ENCODE results near the gene DMPK.

Gene DMPK

DNA sequence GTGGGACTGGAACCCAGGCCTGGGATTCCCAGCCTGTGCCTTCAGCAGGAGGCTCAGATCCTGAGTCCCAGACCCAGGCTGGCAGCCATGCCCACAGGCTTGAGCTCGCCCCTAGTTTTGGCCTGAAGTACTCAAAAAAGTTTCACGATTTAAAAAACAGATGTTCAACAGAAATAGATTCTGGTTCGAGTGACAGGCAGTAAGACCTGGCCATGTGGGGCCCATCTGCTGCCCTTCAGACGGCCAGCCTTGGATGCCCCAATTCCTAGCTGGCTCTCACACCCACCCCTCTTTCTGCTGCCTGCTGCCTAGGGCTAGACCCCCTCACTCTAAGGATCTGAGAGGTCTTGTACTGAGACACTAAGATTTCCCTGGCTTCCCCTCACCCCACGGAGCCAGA is 2.8 kb upstream of the DMPK start:
- no peak for DNase-seq

DNA sequence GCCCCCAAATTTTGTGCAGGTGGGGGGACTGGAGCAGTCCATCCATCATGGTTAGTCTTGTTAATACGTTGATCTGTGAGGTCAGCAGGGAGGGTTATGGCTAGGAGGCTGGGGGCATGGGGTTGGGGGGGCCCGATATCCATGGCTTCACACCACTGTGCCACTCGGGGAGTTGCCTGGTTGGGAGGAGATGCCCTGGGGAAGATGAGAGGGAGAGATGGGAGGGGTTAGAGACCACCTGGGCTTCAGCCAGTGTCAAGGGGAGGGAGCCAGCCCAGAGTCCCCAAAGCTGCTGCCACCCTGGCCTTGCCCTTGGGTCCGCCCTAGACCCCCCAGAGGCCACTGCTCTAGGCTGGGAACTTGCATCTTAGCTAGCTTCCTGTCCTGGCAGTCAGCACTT is 1.8 kb upstream of the DMPK start:
- DNase-seq, result no peak

DNA sequence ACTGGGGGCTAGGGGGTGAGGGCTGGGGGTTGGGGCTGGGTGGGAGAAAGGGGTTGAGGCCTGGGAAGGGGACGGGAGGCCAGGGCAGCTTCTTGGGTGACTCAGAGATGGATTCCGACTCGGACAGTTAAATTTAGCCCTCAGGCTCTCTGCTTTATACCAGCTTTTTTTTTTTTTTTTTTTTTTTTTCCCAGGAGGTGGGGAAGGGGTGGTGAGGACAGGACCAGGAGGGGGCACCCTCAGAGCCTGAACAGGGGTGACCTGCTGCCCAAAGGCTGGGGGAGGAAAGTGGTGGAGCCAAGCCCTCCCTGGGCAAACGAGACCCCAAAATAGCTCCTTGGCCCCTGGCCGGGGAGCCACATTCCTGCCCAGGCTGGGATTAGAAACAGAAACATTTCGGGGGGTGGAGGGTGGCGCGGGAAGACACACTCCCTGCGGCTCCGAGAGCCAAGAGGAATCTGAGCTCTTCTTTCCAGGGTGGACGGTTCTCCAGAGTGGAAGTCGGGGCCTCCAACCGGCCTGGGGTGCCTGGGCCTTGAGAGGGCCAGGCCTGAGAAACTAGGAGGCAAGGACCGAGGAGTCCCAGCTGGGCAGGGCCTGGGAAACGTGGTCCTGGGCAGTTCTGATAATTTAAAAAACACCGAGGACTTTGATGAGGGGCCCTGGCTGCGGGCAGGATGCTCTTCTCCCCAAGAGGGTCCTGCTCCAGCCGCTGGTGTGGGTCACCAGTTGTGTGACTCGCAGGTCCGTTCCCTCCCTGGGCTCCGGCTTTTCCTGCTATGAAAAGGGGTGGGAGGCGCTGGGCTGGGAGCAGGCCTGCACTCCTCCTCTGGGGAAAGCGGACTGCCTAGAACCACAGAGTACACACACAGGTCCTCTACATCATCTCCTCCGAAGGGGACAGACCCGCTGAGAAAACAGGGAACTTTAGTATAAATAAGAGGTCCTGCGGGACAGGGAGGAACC is 813 bp upstream of the DMPK start:
- DNase-seq, result no peak

DNA sequence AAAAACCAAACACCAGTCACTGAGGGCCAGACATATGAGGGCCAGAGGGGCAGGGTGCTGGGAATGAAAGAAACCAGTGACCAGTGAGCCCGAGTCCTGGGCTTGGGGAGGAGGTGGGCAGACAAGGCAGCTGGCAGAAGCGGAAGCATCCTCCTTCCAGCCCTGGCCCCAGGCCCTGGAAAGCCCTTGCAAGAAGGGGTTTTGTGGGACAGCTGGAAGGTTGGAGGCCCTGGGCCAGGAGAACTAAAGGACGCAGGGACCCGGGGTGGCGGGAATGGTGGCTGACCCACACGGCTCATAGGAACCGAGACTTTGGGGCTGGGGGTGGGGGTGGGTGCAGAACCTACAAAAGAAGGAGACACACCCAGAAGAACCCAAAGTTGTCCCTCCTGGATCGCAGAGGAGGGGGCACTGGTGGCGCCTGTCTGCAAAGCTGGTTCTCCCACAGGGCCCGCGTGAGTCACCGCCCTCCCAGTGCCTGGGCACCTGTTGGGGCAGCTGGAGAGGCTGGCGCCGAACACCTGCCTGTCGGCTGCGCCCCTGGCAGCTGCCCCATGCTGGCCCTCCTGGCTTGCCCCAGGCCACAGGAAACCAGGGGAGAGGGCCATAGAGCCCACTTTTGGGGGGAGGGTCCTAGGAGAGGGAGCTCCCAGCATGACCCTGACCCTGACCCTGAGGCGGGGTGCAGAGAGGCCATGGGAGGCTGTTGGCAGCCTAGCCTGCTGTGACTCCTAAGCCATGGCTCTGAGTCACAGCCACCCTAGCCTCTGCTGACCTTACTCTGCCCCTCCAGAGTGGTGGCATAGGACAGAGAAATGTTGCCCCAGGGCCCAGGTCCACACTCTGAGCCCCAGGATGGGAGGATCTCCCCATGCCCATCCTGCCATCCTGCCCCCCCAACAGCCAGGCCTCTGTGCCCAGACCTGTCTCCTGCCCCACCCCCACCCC is 802 bp downstream of the DMPK start:
- DNase-seq, result no peak

DNA sequence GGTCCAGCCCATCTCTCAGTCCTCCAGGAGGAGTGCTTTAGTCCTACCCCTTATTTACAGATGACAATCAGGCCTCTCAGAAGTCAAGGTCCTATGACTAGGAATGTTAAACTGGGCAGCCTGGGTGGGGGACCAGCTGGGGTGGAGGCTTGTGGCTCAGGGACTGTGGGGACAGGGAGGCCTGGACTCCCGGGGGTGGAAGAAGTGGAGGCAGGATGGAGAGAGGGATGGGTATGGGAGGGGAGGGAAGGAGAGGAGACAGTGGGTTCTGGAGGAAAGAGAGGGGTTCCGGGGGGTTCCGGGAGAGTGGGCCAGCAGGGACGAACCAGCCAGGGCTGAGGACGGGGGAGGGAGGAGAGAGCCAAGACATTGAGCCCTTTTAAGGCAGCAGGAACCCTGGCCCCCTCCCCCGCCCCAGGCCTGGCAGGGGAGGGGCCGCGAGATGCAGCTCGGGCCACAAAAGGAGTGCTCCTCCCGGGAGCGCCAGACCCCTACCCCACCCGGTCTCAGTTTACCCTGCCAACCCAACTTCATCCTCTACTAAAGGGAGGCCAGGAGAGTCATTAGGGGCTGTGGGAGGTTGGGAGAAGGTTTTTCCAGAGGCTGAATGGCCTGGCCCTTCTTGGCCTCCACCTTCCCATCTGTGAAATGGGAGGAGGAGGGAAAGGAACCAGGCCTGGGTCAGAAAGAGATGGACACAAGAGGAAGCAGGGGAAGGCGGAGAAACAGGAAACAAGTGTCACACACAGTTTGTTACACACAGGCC is 1.7 kb downstream of the DMPK start:
- no peak for DNase-seq

DNA sequence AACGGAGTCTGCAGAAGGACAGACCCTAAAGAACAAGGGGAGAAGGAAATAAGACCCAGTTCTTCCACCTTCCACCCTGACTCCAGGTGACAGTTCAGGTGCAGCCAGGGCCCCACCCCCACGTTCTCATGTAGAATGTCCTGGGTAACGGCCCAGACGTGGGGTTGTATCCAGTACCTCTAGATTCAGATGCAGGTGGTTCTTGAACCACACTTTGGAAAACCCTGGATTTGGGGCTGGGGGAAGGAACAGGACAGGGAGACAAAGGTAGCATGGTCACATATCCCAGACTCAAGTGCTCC is 2.2 kb downstream of the DMPK start:
- no peak for DNase-seq

DNA sequence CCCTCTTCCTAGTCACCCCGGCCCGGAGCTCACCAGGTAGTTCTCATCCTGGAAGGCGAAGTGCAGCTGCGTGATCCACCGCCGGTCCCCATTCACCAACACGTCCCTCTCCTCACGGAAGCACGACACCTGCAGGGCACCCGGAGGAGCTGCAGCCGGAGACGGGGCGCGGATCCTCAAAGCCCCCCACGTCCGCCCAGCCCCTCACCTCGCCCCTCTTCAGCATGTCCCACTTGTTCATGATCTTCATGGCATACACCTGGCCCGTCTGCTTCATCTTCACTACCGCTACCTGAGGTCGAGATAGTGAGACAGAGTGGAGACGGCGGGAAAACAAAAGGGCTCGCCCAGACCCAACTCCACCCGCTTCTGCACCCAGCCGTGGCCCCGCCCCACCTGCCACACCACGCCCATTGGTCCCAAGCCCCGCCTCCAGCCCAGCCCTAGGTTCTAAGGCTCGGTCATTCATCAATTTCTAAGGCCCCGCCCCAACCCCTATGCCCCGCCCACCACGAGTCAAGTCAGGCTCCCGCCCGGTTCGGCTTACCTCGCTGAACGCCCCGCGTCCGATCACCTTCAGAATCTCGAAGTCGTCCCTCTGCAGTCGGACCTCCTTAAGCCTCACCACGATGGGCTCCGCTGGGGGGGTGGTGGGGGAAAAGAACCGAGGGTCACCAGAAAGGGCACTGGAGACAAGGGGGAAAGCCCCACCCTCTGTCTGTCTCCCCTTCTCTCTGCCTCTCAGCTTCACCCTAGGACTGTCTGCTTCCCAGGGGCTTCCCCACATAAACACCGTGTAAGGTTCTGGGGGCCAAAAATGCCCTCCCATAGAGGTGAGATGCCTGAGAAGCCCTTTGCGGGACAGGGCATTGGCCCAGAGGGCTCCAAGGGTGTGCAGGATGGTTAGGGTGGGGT is 2.8 kb downstream of the DMPK start:
- DNase-seq, result peak; percentile 90

DNA sequence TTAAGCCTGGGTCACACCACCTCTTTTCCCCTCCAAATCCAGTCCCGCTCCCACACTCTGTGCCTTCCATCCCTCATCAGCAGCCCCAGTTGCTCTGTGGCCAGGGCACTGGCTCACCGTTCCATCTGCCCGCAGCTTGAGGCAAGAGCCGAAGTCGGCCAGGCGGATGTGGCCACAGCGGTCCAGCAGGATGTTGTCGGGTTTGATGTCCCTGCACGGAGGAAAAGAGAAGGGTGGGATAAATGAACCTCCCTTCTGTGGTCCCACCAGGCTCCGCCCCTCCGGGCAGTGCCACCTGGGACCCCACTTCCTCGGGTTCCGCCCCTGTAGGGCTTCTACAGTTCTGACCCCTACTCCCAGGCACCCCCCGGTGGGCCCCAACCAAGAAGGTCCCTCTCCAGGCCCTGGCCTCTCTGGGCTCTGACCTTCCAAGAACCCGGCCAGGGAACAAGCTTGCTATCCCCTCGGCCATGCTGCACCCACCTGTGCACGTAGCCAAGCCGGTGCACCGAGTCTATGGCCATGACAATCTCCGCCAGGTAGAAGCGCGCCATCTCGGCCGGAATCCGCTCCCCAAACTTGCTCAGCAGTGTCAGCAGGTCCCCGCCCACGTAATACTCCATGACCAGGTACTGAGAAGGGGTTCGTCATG is 4.2 kb downstream of the DMPK start:
- no peak for DNase-seq

DNA sequence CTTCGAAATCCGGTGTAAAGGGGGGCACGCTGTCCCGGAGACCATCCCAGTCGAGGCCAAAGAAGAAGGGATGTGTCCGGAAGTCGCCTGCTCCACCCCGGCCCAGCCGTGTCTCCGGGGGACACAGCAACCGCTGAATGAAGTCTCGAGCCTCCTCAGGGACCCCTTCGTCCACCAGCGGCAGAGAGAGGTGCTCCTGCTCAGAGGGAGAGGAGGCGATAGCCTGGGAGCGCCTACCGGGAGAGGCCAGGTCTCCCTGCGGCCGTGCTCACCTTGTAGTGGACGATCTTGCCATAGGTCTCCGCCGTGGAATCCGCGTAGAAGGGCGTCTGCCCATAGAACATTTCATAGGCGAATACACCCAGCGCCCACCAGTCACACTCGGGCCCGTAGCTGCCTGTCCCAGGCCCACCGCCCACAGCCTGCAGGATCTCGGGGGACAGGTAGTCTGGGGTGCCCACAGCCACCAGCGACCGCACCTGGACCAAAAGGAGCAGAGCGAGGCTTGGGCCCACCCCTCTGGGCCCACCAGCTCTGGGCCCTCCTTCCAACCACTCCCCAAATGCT is 4.8 kb downstream of the DMPK start:
- DNase-seq, result no peak

DNA sequence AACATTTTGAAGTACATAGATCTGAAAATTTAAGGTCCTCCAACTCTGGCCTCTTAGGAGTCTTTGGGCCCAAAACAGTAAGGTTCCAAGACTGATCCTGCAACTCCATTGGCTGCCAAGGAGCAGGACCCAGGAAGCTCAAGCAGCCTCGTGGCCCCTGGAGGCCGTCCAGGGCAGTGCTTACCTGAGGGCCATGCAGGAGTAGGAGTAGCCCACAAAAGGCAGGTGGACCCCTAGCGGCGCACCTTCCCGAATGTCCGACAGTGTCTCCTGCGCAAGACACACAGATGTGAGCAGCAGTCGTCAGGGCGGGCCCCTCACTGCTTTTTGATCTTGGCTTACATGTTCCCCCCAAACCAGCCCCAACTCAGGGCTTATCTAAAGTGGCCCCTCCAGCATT is 7.5 kb downstream of the DMPK start:
- DNase-seq, result no peak

DNA sequence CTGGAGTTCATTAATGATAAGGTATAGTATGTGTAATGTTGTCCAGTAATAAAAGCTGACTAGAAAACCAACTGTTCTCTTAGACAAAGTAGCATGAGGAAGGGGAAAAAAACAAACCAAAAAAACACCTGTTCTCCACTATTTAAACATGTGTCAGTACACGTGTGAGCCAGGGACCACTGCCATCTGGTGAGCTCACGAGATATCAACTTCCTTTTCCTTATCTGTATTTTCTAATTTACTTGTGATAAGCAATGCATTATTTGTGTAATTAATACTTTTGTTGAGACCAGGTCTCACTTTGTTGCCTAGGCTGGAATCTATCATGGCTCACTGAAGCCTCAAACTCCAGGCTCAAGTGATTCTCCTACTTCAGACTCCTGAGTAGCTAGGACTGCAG is 8.9 kb downstream of the DMPK start:
- DNase-seq, result no peak

DNA sequence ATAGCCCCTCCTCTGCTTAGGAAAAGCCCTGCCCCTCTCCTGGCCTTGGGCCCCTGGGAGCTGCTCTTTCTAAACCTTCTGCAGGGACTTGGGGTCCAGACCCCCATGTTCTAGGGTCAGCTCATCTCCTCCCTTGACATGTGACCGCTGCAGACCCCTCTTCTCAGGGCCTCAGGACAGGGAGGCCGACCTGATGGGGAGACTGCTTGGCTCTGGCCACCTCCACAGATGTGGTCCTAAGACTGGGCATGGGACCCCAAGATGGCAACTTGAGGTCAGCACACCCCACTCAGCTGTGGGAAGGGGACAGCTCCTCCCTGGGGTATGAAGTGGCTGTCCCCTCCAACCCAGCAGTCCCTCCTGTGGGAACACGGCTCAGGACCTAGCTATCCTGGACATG is 9.4 kb downstream of the DMPK start:
- DNase-seq, result no peak

DNA sequence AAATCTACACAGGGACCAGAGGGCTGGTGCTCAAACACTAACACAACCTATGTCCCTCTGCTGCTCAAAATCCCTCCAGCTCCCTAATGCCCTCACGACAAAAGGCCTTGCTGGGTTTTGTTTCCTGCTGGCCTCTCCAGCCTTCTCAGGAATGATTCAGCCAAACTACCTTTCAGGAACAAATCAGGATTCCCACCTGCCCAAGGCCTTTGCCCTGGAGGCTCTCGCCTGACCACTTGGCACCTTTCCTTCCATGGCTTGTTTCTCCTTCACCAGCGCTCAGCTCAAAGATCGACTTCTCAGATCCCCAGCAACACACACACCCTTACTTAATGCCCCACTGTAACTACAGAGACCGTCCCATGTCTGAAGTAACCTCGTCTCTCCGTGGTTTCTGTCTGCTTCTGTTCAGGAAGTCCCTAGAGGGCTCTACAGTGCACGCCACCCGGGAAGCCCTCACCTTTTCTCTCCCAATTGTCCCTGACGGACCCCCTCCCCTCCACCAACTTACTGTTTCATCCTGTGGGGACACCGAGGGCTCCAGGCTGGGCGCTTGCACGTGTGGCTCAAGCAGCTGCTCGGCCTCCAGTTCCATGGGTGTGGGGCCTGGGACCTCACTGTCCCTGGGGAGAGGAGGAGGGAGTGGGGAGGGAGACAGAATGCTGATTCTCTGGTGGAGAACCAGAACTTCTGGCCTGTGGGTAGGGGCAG is 10.0 kb downstream of the DMPK start:
- DNase-seq, result no peak

DNA sequence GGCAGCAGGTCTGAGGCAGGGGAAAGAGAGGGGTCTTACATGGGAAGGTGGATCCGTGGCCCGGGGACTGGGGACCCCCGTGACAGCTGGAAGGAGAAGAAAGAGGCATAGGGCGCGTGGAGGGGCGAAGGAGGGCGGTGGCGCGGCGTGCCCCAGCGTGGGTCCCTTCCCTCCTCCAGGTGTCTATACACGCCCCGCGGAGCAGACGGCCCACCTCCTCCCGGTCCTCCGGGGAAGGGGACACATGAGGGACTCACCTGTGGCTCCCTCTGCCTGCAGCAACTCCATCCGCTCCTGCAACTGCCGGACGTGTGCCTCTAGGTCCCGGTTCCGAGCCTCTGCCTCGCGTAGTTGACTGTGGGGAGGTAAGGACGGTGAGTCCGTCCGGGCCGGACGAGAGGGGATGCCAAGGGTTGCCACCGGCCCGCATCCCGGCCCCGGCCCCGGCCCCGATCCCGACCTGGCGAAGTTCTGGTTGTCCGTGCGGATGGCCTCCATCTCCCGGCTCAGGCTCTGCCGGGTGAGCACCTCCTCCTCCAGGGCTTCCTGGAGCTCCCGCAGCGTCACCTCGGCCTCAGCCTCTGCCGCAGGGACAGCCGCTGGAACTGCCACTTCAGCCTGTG is 10.9 kb downstream of the DMPK start:
- DNase-seq, result peak; percentile 27

DNA sequence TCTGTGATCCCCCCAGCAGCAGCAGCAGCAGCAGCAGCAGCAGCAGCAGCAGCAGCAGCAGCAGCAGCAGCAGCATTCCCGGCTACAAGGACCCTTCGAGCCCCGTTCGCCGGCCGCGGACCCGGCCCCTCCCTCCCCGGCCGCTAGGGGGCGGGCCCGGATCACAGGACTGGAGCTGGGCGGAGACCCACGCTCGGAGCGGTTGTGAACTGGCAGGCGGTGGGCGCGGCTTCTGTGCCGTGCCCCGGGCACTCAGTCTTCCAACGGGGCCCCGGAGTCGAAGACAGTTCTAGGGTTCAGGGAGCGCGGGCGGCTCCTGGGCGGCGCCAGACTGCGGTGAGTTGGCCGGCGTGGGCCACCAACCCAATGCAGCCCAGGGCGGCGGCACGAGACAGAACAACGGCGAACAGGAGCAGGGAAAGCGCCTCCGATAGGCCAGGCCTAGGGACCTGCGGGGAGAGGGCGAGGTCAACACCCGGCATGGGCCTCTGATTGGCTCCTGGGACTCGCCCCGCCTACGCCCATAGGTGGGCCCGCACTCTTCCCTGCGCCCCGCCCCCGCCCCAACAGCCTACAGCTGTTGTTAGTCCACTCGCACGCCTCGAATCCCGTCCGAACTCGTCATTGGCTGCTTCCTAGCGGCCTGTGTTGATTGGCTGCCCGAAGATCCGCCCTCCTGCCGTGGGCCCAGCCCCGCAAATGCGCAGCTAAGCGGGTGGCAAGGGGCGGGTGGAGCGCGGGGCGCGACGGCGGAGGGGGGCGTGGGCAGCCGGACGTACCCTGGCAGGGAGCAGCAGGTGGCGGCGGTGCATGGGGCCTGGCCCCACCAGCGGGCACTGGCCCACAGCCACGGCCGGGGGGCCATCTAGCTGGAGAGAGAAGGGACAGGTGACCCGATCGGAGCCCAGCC is 11.8 kb downstream of the DMPK start:
- peak; percentile 99 for DNase-seq

DNA sequence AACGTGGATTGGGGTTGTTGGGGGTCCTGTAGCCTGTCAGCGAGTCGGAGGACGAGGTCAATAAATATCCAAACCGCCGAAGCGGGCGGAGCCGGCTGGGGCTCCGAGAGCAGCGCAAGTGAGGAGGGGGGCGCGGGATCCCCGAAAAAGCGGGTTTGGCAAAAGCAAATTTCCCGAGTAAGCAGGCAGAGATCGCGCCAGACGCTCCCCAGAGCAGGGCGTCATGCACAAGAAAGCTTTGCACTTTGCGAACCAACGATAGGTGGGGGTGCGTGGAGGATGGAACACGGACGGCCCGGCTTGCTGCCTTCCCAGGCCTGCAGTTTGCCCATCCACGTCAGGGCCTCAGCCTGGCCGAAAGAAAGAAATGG is 12.5 kb downstream of the DMPK start:
- DNase-seq, result no peak

DNA sequence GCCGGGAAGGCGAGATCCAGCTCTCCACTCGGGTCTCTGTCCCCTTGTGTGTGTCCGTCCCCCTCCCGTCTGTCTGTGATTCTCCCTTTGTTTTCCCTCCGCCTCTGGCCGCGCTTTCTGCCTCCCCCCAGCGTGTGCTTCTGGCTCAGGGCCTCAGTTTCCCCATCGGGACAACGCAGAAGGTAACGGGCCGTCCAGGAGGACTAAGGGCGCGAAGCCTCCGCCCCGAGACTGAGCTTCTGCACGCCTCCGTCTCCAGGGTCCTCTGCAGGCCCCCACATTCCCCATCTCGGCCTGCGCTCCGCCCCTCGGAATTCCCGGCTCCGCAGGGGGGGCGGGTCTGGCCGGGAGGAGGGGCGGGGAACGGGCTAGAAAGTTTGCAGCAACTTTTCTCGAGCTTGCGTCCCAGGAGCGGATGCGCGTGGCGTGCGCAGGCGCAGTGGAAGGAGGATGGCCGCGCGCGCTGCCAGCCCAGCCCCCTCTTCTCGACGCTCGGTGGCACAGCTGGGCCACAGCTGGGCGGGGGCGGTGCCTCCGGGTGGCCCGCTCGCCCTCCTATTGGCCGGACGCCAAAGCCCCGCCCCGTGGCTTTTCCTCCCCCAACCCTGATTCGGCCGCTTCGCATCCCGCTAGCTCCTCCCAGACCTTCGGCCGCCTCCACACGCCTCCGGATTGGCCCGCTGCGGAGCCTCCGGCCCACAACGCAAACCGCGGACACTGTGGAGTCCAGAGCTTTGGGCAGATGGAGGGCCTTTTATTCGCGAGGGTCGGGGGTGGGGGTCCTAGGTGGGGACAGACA is 13.1 kb downstream of the DMPK start, which contains the start of gene SIX5:
TSS of gene SIX5 (minus strand) at position 269 of the 799 bp plus-strand sequence. CDS start 408 bp downstream, outside the sequence.
- DNase-seq, result peak; percentile 98

DNA sequence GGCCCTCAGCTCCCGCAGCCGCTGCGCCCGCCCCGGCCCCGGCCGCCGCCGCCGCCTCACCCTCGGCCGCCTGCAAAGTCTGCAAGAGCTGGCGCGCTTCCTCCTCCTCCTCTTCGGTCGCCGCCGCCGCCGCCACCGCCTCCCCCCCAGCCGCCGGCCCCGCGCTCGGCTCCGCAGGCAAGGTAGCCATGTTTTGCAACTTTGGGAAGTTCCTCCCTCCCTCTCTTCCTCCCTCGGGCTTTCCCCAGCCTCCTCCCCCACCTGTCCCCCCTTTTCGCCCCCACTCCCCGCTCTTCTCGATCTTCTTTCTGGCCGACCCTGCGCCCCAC is 13.7 kb downstream of the DMPK start:
- no peak for DNase-seq
